GM18520 (cell line): Measurements from ENCODE around the gene NKD2.
"Not testable (repeated sequence)": the region's sequence is repeated elsewhere in the genome, so short reads cannot be mapped to it uniquely, and the experiment has no call there.

ENCODE experiments used
- ATAC-seq: cut with Tn5 transposase; IDR thresholded peaks from one replicate; pipeline ENCODE4 v1.9.1; 2021; ENCODE audit not compliant: unreplicated experiment

NKD2 gene

DNA sequence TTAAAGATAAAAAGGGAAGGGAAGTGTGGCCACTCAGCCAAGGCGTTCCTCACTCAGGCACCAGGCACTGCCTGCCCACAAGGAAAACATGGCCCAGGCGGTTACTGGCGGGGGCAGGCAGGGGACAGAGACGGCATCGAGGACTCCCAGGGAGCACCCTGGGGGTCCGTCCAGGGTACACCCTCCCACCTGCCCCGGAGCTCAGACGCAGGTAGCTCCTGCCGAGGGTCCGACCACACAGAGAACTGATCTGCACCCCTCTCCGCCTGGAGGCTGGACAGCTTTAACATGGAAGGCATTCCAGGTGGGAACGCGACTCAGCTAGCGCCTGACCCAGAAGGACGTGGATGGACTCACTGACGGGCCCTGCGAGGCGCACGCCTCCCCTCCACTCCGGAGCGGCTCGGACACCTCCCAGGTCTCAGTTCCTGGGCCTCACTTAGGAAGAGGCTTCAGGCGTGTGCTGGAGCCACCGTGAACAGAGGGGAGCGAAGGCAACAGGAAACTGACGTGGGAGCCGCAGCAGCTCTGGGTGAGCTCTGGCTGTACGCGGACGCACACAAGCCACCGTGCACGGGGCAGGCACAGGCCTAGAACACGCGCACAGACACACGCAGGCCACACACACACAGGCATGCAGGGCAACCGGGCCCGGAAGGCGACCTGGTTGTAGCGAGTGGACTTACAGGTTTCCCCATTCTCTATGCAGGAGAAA, 47.5 kb downstream of the NKD2 start:
- no peak for ATAC-seq

DNA sequence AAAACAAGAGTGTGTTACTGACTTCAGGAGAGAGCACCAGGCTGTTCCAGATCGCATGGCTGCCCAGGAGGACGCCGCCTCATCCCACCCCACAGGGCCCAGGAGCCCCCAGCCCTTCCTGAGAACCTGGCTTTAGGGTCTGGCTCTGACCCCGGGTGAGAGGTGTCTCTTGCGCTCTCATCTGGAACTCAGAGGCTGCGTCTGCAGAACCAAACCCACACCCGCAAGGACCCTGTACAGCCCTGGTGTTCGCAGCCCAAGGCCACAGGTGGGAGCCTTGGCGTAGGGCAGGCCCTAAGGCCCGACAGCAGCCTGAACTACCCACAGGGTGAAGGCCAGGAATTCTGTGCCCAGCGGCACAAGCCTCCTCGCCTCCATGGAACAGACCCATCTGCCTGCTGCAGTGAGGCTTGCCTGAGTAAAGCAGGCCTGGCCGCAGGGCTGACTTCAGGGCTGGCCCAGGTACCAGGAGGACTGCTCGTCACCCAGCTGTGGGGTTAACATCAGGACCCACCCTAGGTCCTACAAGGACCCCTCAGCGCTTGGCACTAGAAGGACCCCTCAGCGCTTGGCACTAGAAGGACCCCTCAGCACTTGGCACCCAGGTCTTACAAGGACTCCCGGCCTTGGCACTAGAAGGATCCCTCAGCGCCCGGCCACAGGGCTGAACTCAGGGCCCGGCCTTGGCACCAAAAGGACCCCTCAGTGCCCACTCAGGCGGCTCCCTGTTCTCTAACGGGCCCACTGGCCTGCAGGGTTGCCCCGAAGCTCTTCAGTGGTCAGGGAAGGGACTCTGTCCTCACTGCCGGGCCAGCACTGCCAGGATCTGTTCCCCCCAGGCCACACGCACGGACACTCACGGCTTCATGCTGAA, 48.2 kb downstream of the NKD2 start:
- ATAC-seq = no peak

DNA sequence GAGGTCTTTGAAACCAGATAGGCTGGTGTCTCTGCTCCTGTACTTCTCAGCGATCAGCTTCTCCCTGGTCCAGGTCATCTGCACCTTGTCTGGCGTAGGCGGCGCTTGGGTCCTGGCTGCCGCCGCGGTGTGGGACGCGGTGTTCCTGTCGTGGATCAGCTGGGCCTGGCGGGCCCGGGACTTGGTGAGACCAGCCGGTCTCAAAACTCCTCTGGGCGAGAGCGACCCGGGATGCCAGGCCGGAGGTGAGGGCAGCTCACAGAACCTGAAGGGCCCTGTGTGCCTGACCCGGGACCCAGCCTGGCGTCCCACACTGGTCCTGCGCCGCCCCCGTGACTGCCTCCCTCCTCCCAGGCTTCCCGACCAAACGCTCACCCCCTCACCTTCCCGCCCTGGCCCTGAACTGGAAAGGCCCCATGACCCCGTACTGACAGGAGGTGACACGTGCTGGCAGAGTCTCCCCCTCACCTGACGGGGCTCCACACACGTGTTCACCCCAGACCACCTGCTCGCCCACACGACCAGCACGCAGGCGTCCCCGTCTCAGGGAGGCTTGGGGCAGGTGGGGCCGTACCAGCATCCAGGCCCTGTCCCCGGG, 49.0 kb downstream of the NKD2 start:
- no peak for ATAC-seq

DNA sequence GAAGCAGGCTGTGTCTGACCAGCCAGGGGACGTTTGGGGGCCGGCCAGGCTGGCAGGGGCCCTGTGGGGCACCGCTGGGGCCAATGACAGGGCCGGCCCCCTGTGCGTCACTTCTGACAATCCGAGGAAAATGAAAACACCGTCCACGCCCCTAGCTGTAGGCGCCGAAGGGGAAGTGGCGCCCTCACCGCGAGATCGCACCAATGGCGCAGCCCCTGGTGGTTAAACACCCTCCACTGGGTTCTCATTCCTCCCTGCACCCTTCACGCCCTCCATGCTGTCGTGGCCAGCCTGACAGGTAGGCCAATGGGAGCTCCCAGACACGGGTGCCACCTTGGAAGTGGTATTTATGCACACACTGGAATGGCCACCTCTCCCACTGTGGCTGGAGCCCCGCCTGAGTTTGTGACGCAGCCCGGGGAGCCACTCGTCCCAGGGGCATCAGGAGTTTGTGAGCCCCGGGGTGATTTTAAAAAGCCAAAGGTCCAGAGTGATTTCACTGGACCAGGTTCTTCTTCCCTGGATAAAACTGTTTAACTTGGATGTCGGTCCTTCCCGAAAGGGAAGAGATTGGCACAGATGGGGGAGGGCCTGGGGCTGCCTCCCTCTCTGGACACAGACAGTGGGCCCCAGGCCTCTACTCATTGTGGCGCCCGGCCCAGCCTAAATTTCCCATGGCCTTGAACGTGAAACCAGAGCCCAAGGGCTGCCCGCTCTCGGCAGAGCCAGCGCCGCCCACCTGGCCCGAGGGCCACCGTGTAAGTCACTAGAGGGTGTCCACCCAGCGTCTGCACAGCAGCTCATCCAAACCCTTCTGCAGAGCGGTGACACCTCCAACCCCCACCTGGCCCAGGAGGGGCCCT, 49.7 kb downstream of the NKD2 start:
- ATAC-seq = no peak

DNA sequence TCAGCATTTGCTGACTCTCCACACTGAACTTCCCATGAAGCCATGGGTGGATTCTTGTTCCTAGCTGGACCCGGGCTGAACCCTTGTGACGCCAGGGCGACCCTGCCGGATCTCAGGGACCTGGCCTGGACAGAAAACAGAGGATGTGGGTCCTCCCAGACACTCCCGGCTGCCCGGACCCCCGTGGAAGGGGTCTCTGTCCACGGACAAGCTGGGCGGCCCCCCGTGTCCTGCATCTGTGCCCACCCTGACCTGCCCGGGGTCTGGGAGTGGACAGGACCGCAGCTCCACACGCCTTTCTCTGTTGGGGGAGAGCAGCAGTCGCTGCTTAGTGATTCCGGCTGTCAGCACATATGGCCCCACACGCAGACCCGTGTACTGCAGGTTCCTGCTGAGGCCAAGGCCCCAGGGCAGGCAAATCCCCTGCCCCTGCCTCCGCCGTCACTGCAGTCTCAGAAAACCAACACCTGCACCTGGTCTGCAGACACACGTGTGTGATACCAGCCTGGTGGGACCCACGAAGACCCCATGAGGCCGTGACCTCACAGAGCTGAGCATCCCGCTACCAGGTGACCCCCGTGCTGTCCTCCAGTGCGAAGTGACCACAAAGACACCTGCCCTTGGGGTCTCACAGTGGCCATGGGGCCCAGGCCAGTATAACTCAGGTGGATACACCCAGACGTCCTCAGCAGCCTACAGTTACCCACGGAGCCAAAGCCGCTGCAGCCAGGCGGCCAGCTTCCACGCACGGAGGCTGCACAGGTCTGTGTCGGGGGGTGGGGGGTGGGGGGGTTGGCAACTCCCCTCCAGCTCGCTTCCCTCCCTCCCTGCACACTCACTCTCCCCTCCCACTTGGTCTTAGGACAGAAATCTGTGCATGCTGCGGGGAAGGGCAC, 50.6 kb downstream of the NKD2 start:
- ATAC-seq = no peak

DNA sequence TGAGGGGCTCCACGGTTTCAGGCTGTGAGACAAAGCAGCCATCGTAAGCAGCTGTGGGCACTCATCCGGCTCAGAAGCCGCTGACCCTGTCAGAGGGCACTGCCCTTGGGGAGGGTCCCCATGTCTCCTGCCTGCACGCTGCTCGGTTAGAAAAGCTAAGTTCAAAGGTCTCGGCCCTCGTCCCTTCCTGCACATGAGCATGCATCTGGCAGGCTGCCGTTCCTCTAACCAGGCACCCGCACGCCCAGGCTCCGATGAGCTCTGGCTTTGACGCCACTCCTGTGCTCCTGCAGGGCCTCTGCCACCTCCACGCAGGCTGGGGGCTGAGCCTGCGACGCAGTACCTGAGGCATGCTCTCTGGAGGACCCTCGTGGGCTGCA, 51.3 kb downstream of the NKD2 start:
- ATAC-seq = no peak

DNA sequence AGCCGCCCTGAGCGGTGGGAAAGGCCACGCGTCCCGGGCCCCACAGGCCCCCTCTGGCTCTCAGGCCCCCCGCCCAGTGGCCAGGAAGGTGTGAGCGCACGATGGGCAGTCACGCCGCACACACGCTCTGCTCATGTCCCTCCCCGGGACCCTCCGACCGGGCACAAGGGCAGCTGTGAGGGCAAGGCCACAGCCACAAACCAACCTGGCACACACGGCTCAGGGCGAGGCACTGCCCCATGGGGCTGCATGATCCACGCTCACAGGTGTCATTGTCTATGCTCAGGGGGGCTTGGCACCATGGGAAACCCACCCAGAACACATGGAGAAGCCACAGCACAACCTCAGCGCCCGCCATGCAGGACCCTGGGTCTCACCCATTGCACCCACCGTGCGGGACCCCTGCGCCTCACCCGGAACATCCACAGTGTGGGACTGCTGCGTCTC, 52.0 kb downstream of the NKD2 start:
- ATAC-seq = no peak

DNA sequence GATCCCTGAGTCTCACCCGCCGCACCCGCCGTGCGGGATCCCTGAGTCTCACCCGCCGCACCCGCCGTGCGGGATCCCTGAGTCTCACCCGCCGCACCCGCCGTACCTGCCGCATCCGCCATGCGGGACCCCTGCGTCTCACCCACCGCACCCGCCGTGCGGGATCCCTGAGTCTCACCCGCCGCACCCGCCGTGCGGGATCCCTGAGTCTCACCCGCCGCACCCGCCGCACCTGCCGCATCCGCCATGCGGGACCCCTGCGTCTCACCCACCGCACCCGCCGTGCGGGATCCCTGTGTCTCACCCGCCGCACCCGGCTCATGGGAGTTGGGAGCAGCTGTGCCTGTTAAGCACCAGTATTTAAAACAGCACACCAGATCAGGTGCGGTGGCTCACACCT, 52.7 kb downstream of the NKD2 start:
- not testable (repeated sequence) for ATAC-seq

DNA sequence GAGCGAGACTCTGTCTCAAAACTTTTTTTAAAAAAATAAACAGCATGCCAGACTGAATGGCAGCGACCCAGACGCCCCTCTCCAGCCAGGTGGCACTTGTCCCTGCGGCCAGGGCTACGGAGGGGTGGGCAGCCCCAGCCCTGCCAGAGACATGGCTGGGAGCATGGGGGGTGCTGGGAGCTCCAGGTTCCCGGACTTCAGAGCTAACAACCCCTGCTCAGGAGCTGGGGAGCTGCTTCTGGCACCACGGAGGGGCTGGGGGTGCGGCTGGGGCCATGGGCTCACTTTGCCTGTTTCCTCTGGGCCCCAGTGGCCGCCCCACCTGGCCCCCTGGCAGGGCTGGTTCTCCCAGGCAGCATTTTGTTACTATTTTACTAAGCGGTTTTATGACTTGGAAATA, 53.3 kb downstream of the NKD2 start:
- ATAC-seq = no peak

DNA sequence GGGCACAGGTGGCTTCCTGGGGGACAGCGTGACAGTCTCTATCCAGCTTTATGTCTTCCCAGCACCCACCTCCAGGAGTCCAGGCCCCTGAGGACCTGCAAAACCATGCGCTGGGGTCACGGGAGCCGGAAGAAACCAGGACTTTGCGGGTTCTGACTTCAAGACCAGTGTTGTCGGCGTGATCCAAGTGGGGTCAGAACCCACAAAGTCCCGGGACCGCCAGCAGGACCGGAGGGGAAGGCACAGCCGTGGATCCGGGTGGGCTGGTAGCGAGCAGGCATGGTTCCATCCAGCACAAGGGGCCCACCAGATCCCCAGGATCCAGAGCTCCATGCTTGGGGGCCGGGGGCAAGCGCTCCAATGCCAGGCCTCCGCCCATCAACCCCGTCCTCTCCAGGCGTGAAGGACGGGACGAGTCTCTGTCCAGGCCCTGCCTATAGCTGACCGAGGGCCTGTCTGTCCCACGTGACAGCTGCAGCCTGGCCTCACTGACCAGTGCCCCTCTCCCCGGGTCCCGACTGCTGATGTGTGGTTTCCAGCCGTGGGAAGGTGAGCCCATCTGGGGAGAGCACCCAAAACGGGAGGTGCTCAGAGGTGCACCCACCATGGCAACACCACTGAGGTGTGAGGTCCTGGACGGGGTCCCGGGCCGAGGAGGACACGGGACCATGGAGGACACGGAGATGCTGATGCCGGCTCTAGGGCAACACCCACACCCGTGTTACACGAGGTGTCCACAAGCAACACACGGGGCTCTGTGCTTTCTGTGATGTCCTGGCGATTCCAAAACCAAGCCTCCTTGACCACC, 54.4 kb downstream of the NKD2 start:
- no peak for ATAC-seq

DNA sequence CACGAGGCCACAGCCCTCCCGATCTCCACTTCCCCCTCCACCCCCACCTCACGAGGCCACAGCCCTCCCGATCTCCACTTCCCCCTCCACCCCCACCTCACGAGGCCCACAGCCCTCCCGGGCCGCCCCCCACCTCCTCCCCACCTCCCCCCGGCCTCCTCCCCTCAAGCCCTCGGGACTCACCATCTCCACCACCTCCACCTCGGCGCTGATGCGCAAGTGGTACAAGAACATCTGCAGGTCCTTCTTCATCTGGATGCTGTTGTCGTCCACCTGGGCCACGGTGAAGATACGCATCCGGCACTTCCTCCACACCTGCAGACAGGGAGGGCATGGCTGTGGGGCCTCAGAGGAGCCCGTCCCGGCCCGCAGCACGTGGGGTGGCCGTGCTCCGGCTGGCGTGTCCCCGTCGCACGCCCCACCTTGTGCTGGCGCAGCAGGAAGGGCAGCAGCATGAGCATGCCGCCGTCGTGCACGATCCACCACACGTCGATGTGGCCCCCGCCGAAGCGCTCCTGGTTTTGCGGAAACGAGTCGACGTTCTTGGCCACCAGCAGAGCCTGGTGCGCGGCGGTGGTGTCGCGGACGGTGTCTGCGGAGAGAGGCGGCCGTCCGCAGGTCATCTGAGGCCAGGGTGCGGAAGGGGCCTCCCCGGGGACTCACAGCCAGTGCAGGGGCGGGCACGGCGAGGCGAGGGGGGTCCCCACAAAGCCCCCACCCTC, 55.2 kb downstream of the NKD2 start:
- no peak for ATAC-seq

DNA sequence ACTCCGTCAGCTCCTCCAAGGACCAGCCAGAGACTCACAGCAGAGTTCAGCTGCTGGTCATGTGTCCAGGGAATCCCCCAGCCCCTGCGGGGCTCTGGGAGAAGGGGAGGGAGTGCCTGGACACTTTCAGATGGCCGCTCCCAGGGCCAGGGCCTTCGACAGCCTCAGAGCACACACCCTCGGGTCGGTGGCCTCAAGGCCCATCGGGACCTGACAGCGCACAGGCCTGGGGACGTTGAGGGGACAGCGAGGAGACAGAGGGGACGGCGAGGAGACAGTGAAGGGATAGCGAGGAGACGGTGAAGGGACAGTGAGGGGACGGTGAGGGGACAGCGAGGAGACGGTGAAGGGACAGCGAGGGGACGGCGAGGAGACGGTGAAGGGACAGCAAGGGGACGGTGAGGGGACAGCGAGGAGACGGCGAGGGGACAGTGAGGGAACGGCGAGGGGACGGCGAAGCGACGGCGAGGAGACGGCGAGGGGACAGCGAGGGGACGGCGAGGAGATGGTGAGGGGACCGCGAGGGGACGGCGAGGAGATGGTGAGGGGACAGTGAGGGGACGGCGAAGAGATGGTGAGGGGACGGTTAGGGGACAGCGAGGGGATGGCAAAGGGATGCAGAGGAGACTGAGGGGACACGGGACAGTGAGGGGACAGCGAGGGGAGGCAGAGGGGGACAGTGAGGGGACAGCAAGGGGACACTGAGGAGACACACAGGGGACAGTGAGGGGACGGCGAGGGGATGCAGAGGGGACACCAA, 56.0 kb downstream of the NKD2 start:
- no peak for ATAC-seq

DNA sequence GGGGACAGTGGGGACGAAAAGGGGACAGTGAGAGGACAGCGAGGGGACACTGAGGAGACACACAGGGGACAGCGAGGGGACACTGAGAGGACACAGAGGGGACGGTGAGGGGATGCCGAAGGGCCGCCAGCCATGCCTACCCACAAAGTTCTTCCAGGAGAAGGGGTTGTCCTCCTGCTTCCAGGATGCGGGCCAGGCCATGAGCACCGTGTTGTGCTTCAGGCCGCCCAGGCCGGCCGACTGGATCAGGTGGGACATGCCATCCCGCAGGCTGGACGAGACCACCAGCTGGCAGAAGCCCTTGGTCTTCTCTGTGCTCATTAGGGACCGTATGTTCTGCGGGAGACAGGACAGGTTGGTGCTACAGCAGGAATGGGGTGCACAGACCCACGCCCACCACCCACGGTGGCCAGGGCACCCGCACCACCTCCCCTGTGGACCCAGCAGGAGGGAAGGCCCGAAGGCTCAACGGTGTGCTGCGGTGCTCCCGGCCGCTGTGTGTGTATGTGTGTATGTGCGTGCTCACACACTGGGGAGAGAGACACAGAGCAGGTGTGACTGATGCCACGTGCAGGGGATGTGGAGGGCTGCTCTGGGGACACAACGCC, 56.6 kb downstream of the NKD2 start:
- ATAC-seq = no peak

DNA sequence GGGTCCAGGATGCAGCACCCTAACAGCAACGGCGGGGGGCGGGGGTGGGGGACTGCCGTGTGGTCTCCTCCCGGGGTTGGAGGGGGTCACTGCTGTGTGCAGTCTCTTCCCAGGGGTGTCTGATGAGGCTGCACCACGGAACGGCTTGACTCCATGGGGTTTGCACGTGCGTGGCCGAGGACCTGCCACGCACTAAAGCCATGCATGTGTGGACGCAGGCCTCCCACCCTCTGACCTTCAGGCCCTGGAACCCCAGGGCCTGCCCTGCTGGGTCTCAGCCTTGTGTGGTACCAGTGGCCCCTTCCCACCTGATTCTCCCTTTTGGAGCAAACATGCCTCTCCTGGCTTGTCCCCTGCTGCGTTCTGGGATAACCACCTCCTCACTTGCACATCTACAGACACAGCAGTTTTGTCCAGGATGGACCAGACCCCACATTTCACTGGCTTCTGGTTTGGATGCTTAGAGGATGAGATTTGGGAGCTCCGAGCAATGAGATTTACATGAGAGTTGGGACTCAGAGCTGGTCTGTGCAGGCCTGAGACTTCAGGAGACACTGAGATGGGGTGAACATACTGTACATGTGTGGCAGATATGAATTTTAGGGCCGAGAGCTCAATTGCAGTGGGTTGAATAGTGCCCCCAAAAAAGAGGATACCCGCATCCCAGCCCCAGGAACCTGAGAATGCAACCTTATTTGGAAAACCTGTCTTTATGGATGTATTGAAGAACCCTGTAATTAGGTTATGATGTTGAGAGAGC, 57.5 kb downstream of the NKD2 start:
- ATAC-seq = no peak

DNA sequence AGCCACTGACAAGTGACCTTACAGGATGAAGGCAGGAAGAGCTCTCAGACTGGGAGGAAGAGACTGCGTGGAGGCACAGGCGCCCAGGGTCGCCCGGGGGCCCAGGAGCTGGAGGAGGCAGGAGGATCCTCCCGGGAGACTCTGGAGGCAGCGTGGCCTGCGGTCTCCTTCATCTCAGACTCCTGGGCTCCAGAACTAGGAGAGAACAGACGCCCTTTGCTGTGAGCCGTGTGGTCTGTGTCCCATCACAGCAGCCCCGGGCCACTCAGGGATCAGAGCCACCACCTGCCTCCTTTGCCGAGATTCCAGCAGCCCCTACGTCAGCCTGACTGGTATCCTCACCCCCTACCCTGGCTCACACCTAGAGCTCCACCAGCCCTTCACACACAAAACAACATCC, 58.1 kb downstream of the NKD2 start:
- no peak for ATAC-seq
